A673 (cell line): ENCODE results near the gene BRD7. TPM values are rescaled to one million over a fixed set of nuclear protein-coding genes. Genes with fewer than 3 reads are reported as not detected.

Experiments
- BruUV-seq: library from RNA; stranded (reverse); fragments of 400-500 nt; replicated peaks from 2 replicates; lab custom pipeline; 2021; lab: Mats Ljungman, UMichigan
- CTCF ChIA-PET: fragments of 300-600 bp; sonication (Branson Sonifier 250); formaldehyde crosslinking; loops from one replicate; lab custom pipeline; 2022; ENCODE audit warnings: antibody characterized with exemption; lab: Charles Lee
- POLR2A ChIA-PET: fragments of 300-600 bp; sonication (Branson Sonifier 250); formaldehyde crosslinking; loops from one replicate; lab custom pipeline; 2022; ENCODE audit warnings: antibody characterized with exemption; ENCODE audit not compliant: low non-redundant PET; lab: Charles Lee
- DNase-seq: peaks from one replicate; pipeline ENCODE4 v3.0.0-alpha.2; 2015; ENCODE audit warnings: low spot score
- H3K27ac ChIP-seq: fragments of 200-600 bp; sonication (generic); 2 replicates; pipeline ENCODE4 v1.5.1; 2016; ENCODE audit warnings: mixed run types, low read depth, mild to moderate bottlenecking, mixed read lengths, antibody characterized with exemption, low read length; ENCODE audit not compliant: poor library complexity, severe bottlenecking
- H3K27me3 ChIP-seq: fragments of 200-600 bp; sonication (generic); replicated peaks from 2 replicates; pipeline ENCODE4 v1.6.1; 2017; ENCODE audit warnings: mixed run types, low read depth, mild to moderate bottlenecking, mixed read lengths, antibody characterized with exemption, low read length; ENCODE audit not compliant: insufficient read depth, poor library complexity
- H3K36me3 ChIP-seq: fragments of 200-600 bp; sonication (generic); 2 replicates; pipeline ENCODE4 v1.6.1; 2016; ENCODE audit warnings: mixed run types, mild to moderate bottlenecking, mixed read lengths, antibody characterized with exemption, low read length; ENCODE audit not compliant: insufficient read depth, poor library complexity, severe bottlenecking
- H3K4me1 ChIP-seq: fragments of 200-600 bp; sonication (generic); 2 replicates; pipeline ENCODE4 v1.6.1; 2017; ENCODE audit warnings: mixed run types, mild to moderate bottlenecking, mixed read lengths, antibody characterized with exemption, low read length; ENCODE audit not compliant: insufficient read depth, poor library complexity, severe bottlenecking
- H3K4me3 ChIP-seq: fragments of 200-600 bp; sonication (generic); 2 replicates; pipeline ENCODE4 v1.5.1; 2016; ENCODE audit warnings: low read depth, mixed run types, mild to moderate bottlenecking, mixed read lengths, low read length; ENCODE audit not compliant: poor library complexity, severe bottlenecking
- H3K9me3 ChIP-seq: fragments of 200-600 bp; sonication (generic); 2 replicates; pipeline ENCODE4 v1.6.1; 2016; ENCODE audit warnings: mixed run types, low read depth, mild to moderate bottlenecking, mixed read lengths, antibody characterized with exemption, low read length; ENCODE audit not compliant: poor library complexity, severe bottlenecking
- CTCF ChIP-seq: fragments of 300-800, 200-600 bp; sonication (generic); conservative IDR thresholded peaks from 2 replicates; pipeline ENCODE4 v1.5.1; 2017; ENCODE audit warnings: low read depth, mild to moderate bottlenecking, antibody characterized with exemption, low read length, moderate library complexity, mixed read lengths
- EZH2 ChIP-seq: fragments of 200-600 bp; sonication (generic); IDR thresholded peaks from 2 replicates; pipeline ENCODE4 v1.6.1; 2017; ENCODE audit warnings: borderline replicate concordance, low read depth, mild to moderate bottlenecking, mixed read lengths, antibody characterized with exemption, low read length; ENCODE audit not compliant: poor library complexity, severe bottlenecking
- intact Hi-C: fragments of 100-400 bp; cut with micrococcal nuclease; formaldehyde crosslinking; loops from one replicate; pipeline ENCODE4 v1.10.0; 2022; ENCODE audit not compliant: unreplicated experiment
- total RNA-seq: library from RNA; stranded (reverse); gene quantifications from 2 replicates; pipeline ENCODE4 v1.2.3, GENCODE V29; 2021

BRD7 gene
- total RNA-seq, 1 experiment from 2014 or later: 93.0 TPM

- no peak overlapping the region for H3K27ac ChIP-seq
- ChIA-PET POLR2A (no interaction called here), CTCF (no interaction called here)
- intact Hi-C loops: no loop called here
- no peaks in the 10 kb centered on the region for H3K4me1 ChIP-seq
- H3K4me3 ChIP-seq: no peak overlapping the region
- H3K27me3 ChIP-seq: no peaks in the 10 kb centered on the region
- no peaks in the 10 kb centered on the region for H3K9me3 ChIP-seq
- no peak for DNase-seq
- no peaks in the 10 kb centered on the region for H3K36me3 ChIP-seq
- BruUV-seq: no TSS peak
- no peak for TF ChIP-seq CTCF
- no peak for TF ChIP-seq EZH2
These were observed 66.2 kb downstream of the BRD7 start for GRCh38 chr16:50302472-50303005.

- H3K27ac ChIP-seq: no peak overlapping the region
- BruUV-seq: no TSS peak
- H3K4me3 ChIP-seq: no peak overlapping the region
- TF ChIP-seq EZH2 (no peak), CTCF (no peak)
- intact Hi-C loops: no loop called here
- no peak for DNase-seq
- POLR2A ChIA-PET: no interaction called here
- CTCF ChIA-PET: no interaction called here
- no peaks in the 10 kb centered on the region for H3K9me3 ChIP-seq
- H3K4me1 ChIP-seq: no peaks in the 10 kb centered on the region
- H3K27me3 ChIP-seq: no peaks in the 10 kb centered on the region
- H3K36me3 ChIP-seq: no peaks in the 10 kb centered on the region
These were observed 66.9 kb downstream of the BRD7 start for GRCh38 chr16:50301626-50302471.

GRCh38 chr16:50300942-50301625 is 67.7 kb downstream of the BRD7 start:
- no peak for DNase-seq
- no peaks in the 10 kb centered on the region for H3K4me1 ChIP-seq
- CTCF ChIA-PET: no interaction called here
- no peak overlapping the region for H3K27ac ChIP-seq
- BruUV-seq: no TSS peak
- H3K36me3 ChIP-seq: no peaks in the 10 kb centered on the region
- POLR2A ChIA-PET: no interaction called here
- no peak overlapping the region for H3K4me3 ChIP-seq
- H3K27me3 ChIP-seq: no peaks in the 10 kb centered on the region
- H3K9me3 ChIP-seq: no peaks in the 10 kb centered on the region
- intact Hi-C loops: no loop called here
- TF ChIP-seq EZH2: no peak
- no peak for TF ChIP-seq CTCF
